H9 (cell line): ENCODE data around the gene KLHL14. TPM values are rescaled to one million over a fixed set of nuclear protein-coding genes. Genes with fewer than 3 reads are reported as not detected.

Experiments
- DNase-seq: peaks from one replicate; pipeline ENCODE4 v3.0.0-alpha.2; 2017
- H2AFZ ChIP-seq: one replicate; pipeline ENCODE4 v1.6.1; 2013; ENCODE audit warnings: mild to moderate bottlenecking, low read length, control low read depth, moderate library complexity
- H2AK5ac ChIP-seq: 2 replicates; pipeline ENCODE4 v1.6.1; 2013; ENCODE audit warnings: low read length, control low read depth, mixed read lengths; ENCODE audit not compliant: insufficient read length
- H2BK120ac ChIP-seq: one replicate; pipeline ENCODE4 v1.6.1; 2013; ENCODE audit warnings: low read depth, mild to moderate bottlenecking, low read length, control low read depth, inconsistent platforms; ENCODE audit not compliant: poor library complexity, severe bottlenecking
- H2BK12ac ChIP-seq: 2 replicates; pipeline ENCODE4 v1.6.1; 2013; ENCODE audit warnings: low read length, control low read depth, mixed read lengths, low read depth; ENCODE audit not compliant: insufficient read length
- H2BK15ac ChIP-seq: 2 replicates; pipeline ENCODE4 v1.6.1; 2013; ENCODE audit warnings: low read depth, low read length, control low read depth
- H2BK20ac ChIP-seq: one replicate; pipeline ENCODE4 v1.6.1; 2013; ENCODE audit warnings: low read depth, mild to moderate bottlenecking, low read length, control low read depth, inconsistent platforms; ENCODE audit not compliant: poor library complexity, severe bottlenecking
- H2BK5ac ChIP-seq: 2 replicates; pipeline ENCODE4 v1.6.1; 2013; ENCODE audit warnings: low read length, control low read depth, mixed read lengths; ENCODE audit not compliant: insufficient read length
- H3K14ac ChIP-seq: 2 replicates; pipeline ENCODE4 v1.6.1; 2013; ENCODE audit warnings: low read length, control low read depth; ENCODE audit not compliant: insufficient read depth
- H3K18ac ChIP-seq: 2 replicates; pipeline ENCODE4 v1.6.1; 2013; ENCODE audit warnings: low read depth, mild to moderate bottlenecking, mixed read lengths, low read length, control low read depth; ENCODE audit not compliant: insufficient read length
- H3K23ac ChIP-seq: 2 replicates; pipeline ENCODE4 v1.6.1; 2013; ENCODE audit warnings: low read length, control low read depth, mixed read lengths, low read depth; ENCODE audit not compliant: insufficient read length
- H3K23me2 ChIP-seq: 2 replicates; pipeline ENCODE4 v1.6.1; 2013; ENCODE audit warnings: low read depth, mild to moderate bottlenecking, mixed read lengths, low read length, control low read depth; ENCODE audit not compliant: insufficient read length, poor library complexity, severe bottlenecking
- H3K27ac ChIP-seq: 2 replicates; pipeline ENCODE4 v1.5.1; 2013; ENCODE audit warnings: low read length, control low read depth, mixed read lengths, low read depth; ENCODE audit not compliant: insufficient read length
- H3K27me3 ChIP-seq: 2 replicates; pipeline ENCODE4 v1.6.1; 2013; ENCODE audit warnings: low read length, control low read depth, inconsistent platforms; ENCODE audit not compliant: insufficient read depth
- H3K4ac ChIP-seq: 2 replicates; pipeline ENCODE4 v1.6.1; 2013; ENCODE audit warnings: low read depth, mild to moderate bottlenecking, control low read depth, inconsistent platforms, low read length, moderate library complexity
- H3K4me1 ChIP-seq: 2 replicates; pipeline ENCODE4 v1.6.1; 2013; ENCODE audit warnings: low read length, control low read depth, inconsistent platforms; ENCODE audit not compliant: insufficient read depth
- H3K4me2 ChIP-seq: 2 replicates; pipeline ENCODE4 v1.6.1; 2013; ENCODE audit warnings: low read length, control low read depth, mixed read lengths; ENCODE audit not compliant: insufficient read length, insufficient read depth
- H3K56ac ChIP-seq: 2 replicates; pipeline ENCODE4 v1.6.1; 2013; ENCODE audit warnings: low read depth, mild to moderate bottlenecking, mixed read lengths, low read length, control low read depth; ENCODE audit not compliant: insufficient read length
- H3K79me1 ChIP-seq: 2 replicates; pipeline ENCODE4 v1.6.1; 2013; ENCODE audit warnings: low read depth, mild to moderate bottlenecking, moderate library complexity, low read length, control low read depth, inconsistent platforms; ENCODE audit not compliant: insufficient read depth, poor library complexity, severe bottlenecking
- H3K79me2 ChIP-seq: 2 replicates; pipeline ENCODE4 v1.6.1; 2013; ENCODE audit warnings: low read length, control low read depth, inconsistent platforms; ENCODE audit not compliant: insufficient read depth
- H3K9ac ChIP-seq: 2 replicates; pipeline ENCODE4 v1.6.1; 2013; ENCODE audit warnings: low read length, control low read depth, mixed read lengths; ENCODE audit not compliant: insufficient read length; ENCODE audit errors: extremely low read depth
- H3K9me3 ChIP-seq: one replicate; pipeline ENCODE4 v1.6.1; 2013; ENCODE audit warnings: low read depth, low read length, inconsistent platforms; ENCODE audit not compliant: control insufficient read depth
- H3T11ph ChIP-seq: one replicate; pipeline ENCODE4 v1.6.1; 2013; ENCODE audit warnings: mild to moderate bottlenecking, low read length, control low read depth, inconsistent platforms
- H4K20me1 ChIP-seq: one replicate; pipeline ENCODE4 v1.6.1; 2013; ENCODE audit not compliant: control insufficient read depth, insufficient read length, insufficient read depth
- H4K5ac ChIP-seq: 2 replicates; pipeline ENCODE4 v1.6.1; 2013; ENCODE audit warnings: low read depth, mild to moderate bottlenecking, mixed read lengths, low read length, control low read depth; ENCODE audit not compliant: insufficient read length
- H4K8ac ChIP-seq: replicated peaks from 2 replicates; pipeline ENCODE4 v1.6.1; 2013; ENCODE audit warnings: low read length, control low read depth, mixed read lengths, low read depth; ENCODE audit not compliant: insufficient read length
- H4K91ac ChIP-seq: 2 replicates; pipeline ENCODE4 v1.6.1; 2013; ENCODE audit warnings: low read depth, mild to moderate bottlenecking, moderate library complexity, mixed read lengths, low read length, control low read depth; ENCODE audit not compliant: insufficient read length
- H3K27ac Mint-ChIP-seq, 3 experiments: 2 replicates in 2 of 3; 3 replicates in 1 of 3; pipeline ENCODE4 v1.8.0; 2020 to 2021; ENCODE audit warnings: mixed read lengths in 3 of 3, mild to moderate bottlenecking in 1 of 3, moderate library complexity in 1 of 3
- H3K27me3 Mint-ChIP-seq: 2 replicates; pipeline ENCODE4 v1.8.0; 2021; ENCODE audit warnings: low read depth, mild to moderate bottlenecking, moderate library complexity, mixed read lengths
- H3K36me3 Mint-ChIP-seq, 3 experiments: 2 replicates in 2 of 3; 3 replicates in 1 of 3; pipeline ENCODE4 v1.8.0; 2020 to 2021; ENCODE audit warnings: low read depth in 3 of 3, mixed read lengths in 3 of 3; ENCODE audit not compliant: insufficient read depth in 1 of 3
- H3K4me1 Mint-ChIP-seq, 2 experiments: 2 replicates each; pipeline ENCODE4 v1.8.0; 2020; ENCODE audit warnings: mixed read lengths in 2 of 2
- H3K4me3 Mint-ChIP-seq, 2 experiments: 2 replicates in 1 of 2; 3 replicates in 1 of 2; pipeline ENCODE4 v1.8.0; 2020 to 2021; ENCODE audit warnings: mild to moderate bottlenecking in 2 of 2, mixed read lengths in 2 of 2, moderate library complexity in 1 of 2
- H3K9me3 Mint-ChIP-seq, 2 experiments: 2 replicates in 1 of 2; 3 replicates in 1 of 2; pipeline ENCODE4 v1.8.0; 2020; ENCODE audit warnings: mild to moderate bottlenecking in 2 of 2, mixed read lengths in 2 of 2, moderate library complexity in 1 of 2
- CTCF ChIP-seq: fragments of 200-600 bp; sonication (generic); conservative IDR thresholded peaks from 3 replicates; pipeline ENCODE4 v1.8.0; 2021; ENCODE audit warnings: antibody characterized with exemption, mild to moderate bottlenecking
- WGBS: extraction: QIAGEN DNeasy Blood & Tissue Kit; methylation state at CpG from one replicate; pipeline ENCODE4 v1.1.7; 2013; ENCODE audit warnings: missing lambda C conversion rate, low lambda C conversion rate, mixed read lengths; ENCODE audit not compliant: insufficient read length; ENCODE audit errors: extremely low coverage; 5-methylcytosine and 5-hydroxymethylcytosine counted together
- total RNA-seq: library from RNA; stranded (reverse); gene quantifications from 2 replicates; pipeline ENCODE4 v1.2.1, GENCODE V29; 2021

Gene KLHL14
- total RNA-seq, 1 experiment from 2014 or later: 1.0 TPM

GRCh38 chr18:32749809-32750208 is 23.0 kb downstream of the KLHL14 start:
- Histone ChIP-seq H2BK20ac (no peak overlapping the region), H4K5ac (no peak overlapping the region), H3K23ac (no peak overlapping the region), H3K56ac (no peak overlapping the region), H3K27ac (no peak overlapping the region), H2BK5ac (no peak overlapping the region), H2AFZ (no peak overlapping the region), H4K8ac (no peak overlapping the region), H3K9me3 (no peaks in the 10 kb centered on the region), H3K9ac (no peak overlapping the region), H3K79me1 (no peaks in the 10 kb centered on the region), H3K79me2 (no peaks in the 10 kb centered on the region), H3K23me2 (no peaks in the 10 kb centered on the region), H4K20me1 (no peaks in the 10 kb centered on the region), H3K27me3 (no peaks in the 10 kb centered on the region), H2BK120ac (no peak overlapping the region), H3K4me1 (no peaks in the 10 kb centered on the region; the same call in 1 of the 2 replicates), H2BK12ac (no peak overlapping the region), H4K91ac (no peak overlapping the region), H2AK5ac (no peak overlapping the region), H3K4me2 (no peak overlapping the region), H3T11ph (no peak overlapping the region), H3K18ac (no peak overlapping the region), H3K4ac (no peak overlapping the region), H2BK15ac (no peak overlapping the region), H3K14ac (no peak overlapping the region)
- Mint-ChIP-seq H3K36me3 (no peaks in the 10 kb centered on the region), H3K27ac (no peak overlapping the region), H3K4me3 (no peak overlapping the region), H3K9me3 (no peaks in the 10 kb centered on the region), H3K27me3 (peaks cover 2% of the 10 kb centered on the region), H3K4me1 (peaks cover 17 to 27% of the 10 kb centered on the region in 2 experiments)
- no peak for DNase-seq
- no CpG with 5 or more reads among the region's 4 CpGs for whole genome bisulfite sequencing
- no peak for TF ChIP-seq CTCF
